ENCODE results near the gene SPTBN4.

Gene SPTBN4

GRCh38 chr19:40565355-40565754, 98.6 kb downstream of the SPTBN4 start:
- H2AK5ac ChIP-seq (ENCODE audit: low read depth, low read length): peak overlapping the region; percentile 96
- peak overlapping the region; percentile 64 for H3K18ac ChIP-seq (ENCODE audit: low read length)
- no peak overlapping the region for H3K27ac ChIP-seq (replicated peaks; ENCODE audit: low read length)
- H2BK12ac ChIP-seq (ENCODE audit: low read length): no peak overlapping the region
- peaks cover 0 to 1% of the 10 kb centered on the region in 2 donors for H3K9me3 ChIP-seq (replicated peaks in 1 of 2; ENCODE audit: control insufficient read depth in 2 of 2, insufficient read depth in 1 of 2, low read depth in 1 of 2, low read length in 2 of 2)
- no CpG with 5 or more reads among the region's 7 CpGs for WGBS, 2 donors (ENCODE audit: extremely low coverage in 2 of 2, insufficient read length in 2 of 2, insufficient replicate concordance in 1 of 2)
- peaks cover 4 to 5% of the 10 kb centered on the region in 2 donors for H3K4me1 ChIP-seq (ENCODE audit: control insufficient read depth in 2 of 2, insufficient read depth in 1 of 2, low read depth in 1 of 2, low read length in 2 of 2)
- no peak for DNase-seq (ENCODE audit: low spot score)
- no peak overlapping the region for H3K4me2 ChIP-seq (ENCODE audit: insufficient read depth, low read length, poor library complexity, severe bottlenecking)
- peaks cover 17 to 72% (median 48%) of the 10 kb centered on the region in 3 experiments for H3K27me3 ChIP-seq (ENCODE audit: control insufficient read depth in 3 of 3, insufficient read depth in 3 of 3, low read depth in 1 of 3, low read length in 3 of 3)
- H3K4me3 ChIP-seq (ENCODE audit: low read length in 2 of 2): no peak overlapping the region
- H3K9ac ChIP-seq (ENCODE audit: low read depth, low read length, poor library complexity): no peak overlapping the region
- H3K23ac ChIP-seq (ENCODE audit: low read depth, low read length, poor library complexity): peak overlapping the region; percentile 20
- H3K14ac ChIP-seq (ENCODE audit: low read length): no peak overlapping the region
- H2BK120ac ChIP-seq (ENCODE audit: low read depth, low read length): no peak overlapping the region
- H2BK15ac ChIP-seq (ENCODE audit: low read length): peak overlapping the region; percentile 45
- H3K4ac ChIP-seq (ENCODE audit: low read length): no peak overlapping the region
- H4K8ac ChIP-seq (ENCODE audit: low read depth, low read length): no peak overlapping the region
- H4K91ac ChIP-seq (ENCODE audit: low read depth, low read length, poor library complexity): no peak overlapping the region
- H2AFZ ChIP-seq (ENCODE audit: low read length): no peak overlapping the region
- H3K79me1 ChIP-seq (ENCODE audit: low read depth, low read length): peaks cover 4% of the 10 kb centered on the region
- no peaks in the 10 kb centered on the region for H3K36me3 ChIP-seq (replicated peaks in 1 of 2; ENCODE audit: control insufficient read depth in 2 of 2, insufficient read depth in 2 of 2, low read length in 2 of 2)
- H2BK5ac ChIP-seq (ENCODE audit: low read length): peak overlapping the region; percentile 60

DNA sequence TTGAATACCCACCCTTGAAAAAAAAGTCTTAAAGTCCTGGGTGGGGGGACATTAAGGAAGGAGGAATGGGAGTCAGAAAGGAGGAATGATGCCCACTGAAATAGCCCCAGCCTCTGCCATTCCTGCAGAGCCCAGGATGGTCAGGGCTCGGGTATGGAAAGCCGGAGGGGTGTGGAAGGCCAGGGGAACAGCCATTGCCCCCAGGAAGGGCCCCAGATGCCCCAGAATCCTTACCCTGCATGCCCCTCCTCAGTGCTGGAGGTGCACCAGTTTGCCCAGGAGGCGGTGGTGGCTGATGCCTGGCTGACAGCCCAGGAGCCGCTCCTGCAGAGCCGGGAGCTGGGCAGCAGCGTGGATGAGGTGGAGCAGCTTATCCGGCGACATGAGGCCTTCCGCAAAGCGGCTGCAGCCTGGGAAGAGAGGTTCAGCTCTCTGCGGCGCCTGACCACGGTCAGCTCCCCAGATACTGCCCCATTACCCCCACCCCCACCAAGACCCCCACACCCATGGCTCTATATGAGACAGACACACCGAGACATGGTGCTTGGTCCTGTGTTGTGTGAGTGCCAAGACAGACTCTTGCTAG, 99.2 kb downstream of the SPTBN4 start:
- Histone ChIP-seq H3K4me1 (ENCODE audit: control insufficient read depth in 2 of 2, insufficient read depth in 1 of 2, low read depth in 1 of 2, low read length in 2 of 2) (peaks cover 4 to 5% of the 10 kb centered on the region in 2 donors), H2BK120ac (ENCODE audit: low read depth, low read length) (no peak overlapping the region), H4K8ac (ENCODE audit: low read depth, low read length) (no peak overlapping the region), H3K23ac (ENCODE audit: low read depth, low read length, poor library complexity) (no peak overlapping the region), H3K4me2 (ENCODE audit: insufficient read depth, low read length, poor library complexity, severe bottlenecking) (no peak overlapping the region), H2AK5ac (ENCODE audit: low read depth, low read length) (peak overlapping the region; percentile 37), H3K18ac (ENCODE audit: low read length) (peak overlapping the region; percentile 64), H3K4ac (ENCODE audit: low read length) (no peak overlapping the region), H3K79me1 (ENCODE audit: low read depth, low read length) (peaks cover 4% of the 10 kb centered on the region), H2BK12ac (ENCODE audit: low read length) (no peak overlapping the region), H4K91ac (ENCODE audit: low read depth, low read length, poor library complexity) (no peak overlapping the region), H3K27me3 (ENCODE audit: control insufficient read depth in 3 of 3, insufficient read depth in 3 of 3, low read depth in 1 of 3, low read length in 3 of 3) (peaks cover 17 to 67% (median 48%) of the 10 kb centered on the region in 3 experiments), H2AFZ (ENCODE audit: low read length) (no peak overlapping the region), H3K9ac (ENCODE audit: low read depth, low read length, poor library complexity) (peak overlapping the region; percentile 44), H3K14ac (ENCODE audit: low read length) (peak overlapping the region; percentile 56), H2BK15ac (ENCODE audit: low read length) (peak overlapping the region; percentile 67), H3K9me3 (replicated peaks in 1 of 2; ENCODE audit: control insufficient read depth in 2 of 2, insufficient read depth in 1 of 2, low read depth in 1 of 2, low read length in 2 of 2) (peaks cover 0 to 1% of the 10 kb centered on the region in 2 donors), H3K27ac (replicated peaks; ENCODE audit: low read length) (no peak overlapping the region), H3K4me3 (ENCODE audit: low read length in 2 of 2) (no peak overlapping the region), H2BK5ac (ENCODE audit: low read length) (peak overlapping the region; percentile 75), H3K36me3 (replicated peaks in 1 of 2; ENCODE audit: control insufficient read depth in 2 of 2, insufficient read depth in 2 of 2, low read length in 2 of 2) (no peaks in the 10 kb centered on the region)
- WGBS, 2 donors (ENCODE audit: extremely low coverage in 2 of 2, insufficient read length in 2 of 2, insufficient replicate concordance in 1 of 2): no CpG with 5 or more reads among the region's 14 CpGs
- DNase-seq (ENCODE audit: low spot score): no peak

DNA sequence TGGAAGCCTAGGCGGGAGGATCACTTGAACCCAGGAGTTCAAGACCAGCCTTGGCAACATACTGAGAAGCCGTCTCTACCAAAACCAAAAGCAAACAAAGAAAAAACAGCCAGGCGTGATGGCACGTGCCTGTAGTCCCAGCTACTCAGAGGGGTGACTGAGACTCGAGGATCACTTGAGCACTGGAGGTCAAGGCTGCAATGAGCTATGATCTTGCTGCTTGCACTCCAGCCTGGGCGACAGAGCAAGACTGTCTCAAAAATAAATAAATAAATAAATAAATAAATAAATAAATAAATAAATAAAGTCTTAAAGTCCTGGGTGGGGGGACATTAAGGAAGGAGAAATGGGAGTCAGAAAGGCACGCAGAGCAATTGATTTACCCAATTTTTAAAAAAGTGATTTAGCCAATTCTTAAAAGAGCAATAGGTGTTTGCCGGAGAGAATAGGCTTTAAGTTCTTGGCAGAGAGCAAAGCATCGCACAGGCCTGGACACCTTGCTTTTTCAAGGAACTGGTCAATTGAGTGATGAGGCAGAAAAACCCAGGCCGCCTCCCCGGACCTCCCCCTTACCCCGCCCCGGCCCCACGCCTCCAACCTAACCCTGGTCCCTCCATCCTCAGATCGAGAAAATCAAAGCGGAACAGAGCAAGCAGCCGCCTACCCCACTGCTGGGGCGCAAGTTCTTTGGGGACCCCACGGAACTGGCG, 100.4 kb downstream of the SPTBN4 start:
- Histone ChIP-seq H3K18ac (ENCODE audit: low read length) (peak overlapping the region; percentile 84), H3K23ac (ENCODE audit: low read depth, low read length, poor library complexity) (peak overlapping the region; percentile 75), H4K8ac (ENCODE audit: low read depth, low read length) (no peak overlapping the region), H3K9ac (ENCODE audit: low read depth, low read length, poor library complexity) (no peak overlapping the region), H2BK120ac (ENCODE audit: low read depth, low read length) (no peak overlapping the region), H2BK15ac (ENCODE audit: low read length) (no peak overlapping the region), H4K91ac (ENCODE audit: low read depth, low read length, poor library complexity) (no peak overlapping the region), H3K27me3 (ENCODE audit: control insufficient read depth in 3 of 3, insufficient read depth in 3 of 3, low read depth in 1 of 3, low read length in 3 of 3) (peaks cover 17 to 58% (median 48%) of the 10 kb centered on the region in 3 experiments), H2AK5ac (ENCODE audit: low read depth, low read length) (peak overlapping the region; percentile 4), H3K9me3 (replicated peaks in 1 of 2; ENCODE audit: control insufficient read depth in 2 of 2, insufficient read depth in 1 of 2, low read depth in 1 of 2, low read length in 2 of 2) (peaks cover 0 to 1% of the 10 kb centered on the region in 2 donors), H3K36me3 (replicated peaks in 1 of 2; ENCODE audit: control insufficient read depth in 2 of 2, insufficient read depth in 2 of 2, low read length in 2 of 2) (no peaks in the 10 kb centered on the region), H2BK12ac (ENCODE audit: low read length) (no peak overlapping the region), H3K4me1 (ENCODE audit: control insufficient read depth in 2 of 2, insufficient read depth in 1 of 2, low read depth in 1 of 2, low read length in 2 of 2) (peaks cover 4 to 5% of the 10 kb centered on the region in 2 donors), H3K79me1 (ENCODE audit: low read depth, low read length) (peaks cover 4% of the 10 kb centered on the region), H2BK5ac (ENCODE audit: low read length) (no peak overlapping the region), H3K4ac (ENCODE audit: low read length) (no peak overlapping the region), H2AFZ (ENCODE audit: low read length) (peak overlapping the region; percentile 88), H3K4me2 (ENCODE audit: insufficient read depth, low read length, poor library complexity, severe bottlenecking) (peak overlapping the region; percentile 82), H3K14ac (ENCODE audit: low read length) (no peak overlapping the region), H3K27ac (replicated peaks; ENCODE audit: low read length) (no peak overlapping the region), H3K4me3 (ENCODE audit: low read length in 2 of 2) (peak overlapping the region in 1 of 2 donors; percentile 70)
- no CpG with 5 or more reads among the region's 20 CpGs for WGBS, 2 donors (ENCODE audit: extremely low coverage in 2 of 2, insufficient read length in 2 of 2, insufficient replicate concordance in 1 of 2)
- DNase-seq (ENCODE audit: low spot score): no peak

Measured in neuronal stem cell (in vitro differentiated cells).